NOMO-1 treated with dmso at 0.1 percent for 144 hours (cell line): Measurements from ENCODE around the gene GNB1.
"Not testable (repeated sequence)": the region's sequence is repeated elsewhere in the genome, so short reads cannot be mapped to it uniquely, and the experiment has no call there.

Experiments
- DNase-seq: peaks from one replicate; lab custom pipeline; 2025; ENCODE audit not compliant: unreplicated experiment; lab: John Stamatoyannopoulos, UW

GNB1 gene

GRCh38 chr1:1890506-1891348 lies at the start of gene GNB1:
TSS of gene GNB1 (minus strand) at chr1:1891087. CDS start at chr1:1825453, 65,634 bp downstream.
- DNase-seq: peak; percentile 49

- DNase-seq: no peak
Observed at GRCh38 chr1:1940123-1940425, 49.2 kb upstream of the GNB1 start.

GRCh38 chr1:1939296-1940122 lies 48.6 kb upstream of the GNB1 start:
- DNase-seq: no peak

GRCh38 chr1:1938613-1939295 lies 47.9 kb upstream of the GNB1 start:
- DNase-seq: no peak

GRCh38 chr1:1938276-1938573 lies 47.3 kb upstream of the GNB1 start:
- DNase-seq: no peak

GRCh38 chr1:1937549-1938275 lies 46.8 kb upstream of the GNB1 start:
- no peak for DNase-seq

GRCh38 chr1:1937061-1937460 lies 46.2 kb upstream of the GNB1 start:
- no peak for DNase-seq

- DNase-seq: not testable (repeated sequence)
Observed at GRCh38 chr1:1934848-1935247, 44.0 kb upstream of the GNB1 start.

- DNase-seq: no peak
Observed at GRCh38 chr1:1929639-1930545, 39.0 kb upstream of the GNB1 start.

- no peak for DNase-seq
Observed at GRCh38 chr1:1929102-1929638, 38.3 kb upstream of the GNB1 start.

GRCh38 chr1:1928231-1929101 lies 37.6 kb upstream of the GNB1 start:
- no peak for DNase-seq

- DNase-seq: no peak
Observed at GRCh38 chr1:1927751-1928150, 36.9 kb upstream of the GNB1 start.

GRCh38 chr1:1926886-1927660 lies 36.2 kb upstream of the GNB1 start:
- DNase-seq: no peak

- DNase-seq: no peak
Observed at GRCh38 chr1:1926346-1926811, 35.5 kb upstream of the GNB1 start.

- no peak for DNase-seq
Observed at GRCh38 chr1:1925437-1926345, 34.8 kb upstream of the GNB1 start.

- no peak for DNase-seq
Observed at GRCh38 chr1:1924849-1925248, 34.0 kb upstream of the GNB1 start.

GRCh38 chr1:1924386-1924785 lies 33.5 kb upstream of the GNB1 start:
- no peak for DNase-seq
